SK-N-SH (cell line): ENCODE data around the gene PRDM13.
"Not testable (repeated sequence)": the region's sequence is repeated elsewhere in the genome, so short reads cannot be mapped to it uniquely, and the experiment has no call there.

Experiments used
- ELF1 ChIP-seq: IDR thresholded peaks from 2 replicates; pipeline ENCODE4 v1.4.0; 2012
- GABPA ChIP-seq: IDR thresholded peaks from 2 replicates; pipeline ENCODE4 v1.4.0; 2012; ENCODE audit warnings: low read depth, mild to moderate bottlenecking
- GATA2 ChIP-seq: sonication (generic); formaldehyde crosslinking; IDR thresholded peaks from 2 replicates; pipeline ENCODE4 v1.5.0; 2020; ENCODE audit warnings: mild to moderate bottlenecking, missing genetic modification reagents
- MXI1 ChIP-seq: IDR thresholded peaks from 2 replicates; pipeline ENCODE4 v1.6.1; 2012; ENCODE audit warnings: mild to moderate bottlenecking, low read depth, low read length, improper control_type of control experiment
- POLR2AphosphoS5 ChIP-seq: IDR thresholded peaks from 2 replicates; pipeline ENCODE4 v1.6.1; 2012; ENCODE audit warnings: low read depth, low read length
- RCOR1 ChIP-seq: fragments of 150-350 bp; IDR thresholded peaks from 2 replicates; pipeline ENCODE4 v1.6.1; 2017; ENCODE audit warnings: antibody characterized with exemption, low read length
- SIN3A ChIP-seq: IDR thresholded peaks from 2 replicates; pipeline ENCODE4 v1.6.1; 2012; ENCODE audit warnings: low read depth, mild to moderate bottlenecking, low read length, moderate library complexity, borderline replicate concordance
- TCF12 ChIP-seq: IDR thresholded peaks from 2 replicates; pipeline ENCODE4 v1.4.0; 2012
- TF ChIP-seq, protein P1 (sequence below): fragments of 200-600 bp; sonication (generic); IDR thresholded peaks from 2 replicates; pipeline ENCODE4 v1.6.1; 2017; ENCODE audit warnings: antibody characterized with exemption, mild to moderate bottlenecking, moderate library complexity

GRCh38 chr6:99650091-99650571 is 43.5 kb downstream of the PRDM13 start:
- TF ChIP-seq, protein P1, sequence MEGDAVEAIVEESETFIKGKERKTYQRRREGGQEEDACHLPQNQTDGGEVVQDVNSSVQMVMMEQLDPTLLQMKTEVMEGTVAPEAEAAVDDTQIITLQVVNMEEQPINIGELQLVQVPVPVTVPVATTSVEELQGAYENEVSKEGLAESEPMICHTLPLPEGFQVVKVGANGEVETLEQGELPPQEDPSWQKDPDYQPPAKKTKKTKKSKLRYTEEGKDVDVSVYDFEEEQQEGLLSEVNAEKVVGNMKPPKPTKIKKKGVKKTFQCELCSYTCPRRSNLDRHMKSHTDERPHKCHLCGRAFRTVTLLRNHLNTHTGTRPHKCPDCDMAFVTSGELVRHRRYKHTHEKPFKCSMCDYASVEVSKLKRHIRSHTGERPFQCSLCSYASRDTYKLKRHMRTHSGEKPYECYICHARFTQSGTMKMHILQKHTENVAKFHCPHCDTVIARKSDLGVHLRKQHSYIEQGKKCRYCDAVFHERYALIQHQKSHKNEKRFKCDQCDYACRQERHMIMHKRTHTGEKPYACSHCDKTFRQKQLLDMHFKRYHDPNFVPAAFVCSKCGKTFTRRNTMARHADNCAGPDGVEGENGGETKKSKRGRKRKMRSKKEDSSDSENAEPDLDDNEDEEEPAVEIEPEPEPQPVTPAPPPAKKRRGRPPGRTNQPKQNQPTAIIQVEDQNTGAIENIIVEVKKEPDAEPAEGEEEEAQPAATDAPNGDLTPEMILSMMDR: not testable (repeated sequence)
- not testable (repeated sequence) for TF ChIP-seq POLR2AphosphoS5; GABPA; SIN3A; MXI1; GATA2 (CRISPR knock-in tag); TCF12; ELF1; RCOR1
